Measurements from ENCODE around the gene MSANTD2. TPM values are rescaled to one million over a fixed set of nuclear protein-coding genes. Genes with fewer than 3 reads are reported as not detected.

The MSANTD2 gene
- total and polyA plus RNA-seq, 2 donors (not counting 1 experiment from before 2014, with no cell fraction given), result 11.1 to 26.8 TPM

GRCh38 chr11:124801636-124802312 is 1.6 kb upstream of the MSANTD2 start:
- H3K4me3 Mint-ChIP-seq, result peak overlapping the region; percentile 10
- H3K27ac Mint-ChIP-seq, result peak overlapping the region; percentile 57
- no peak overlapping the region for H2AFZ ChIP-seq (ENCODE audit: insufficient read depth, low read depth, low read length, poor library complexity, severe bottlenecking)
- H3K9ac ChIP-seq (ENCODE audit: low read length), result no peak overlapping the region
- no peak for DNase-seq
- POLR2A ChIA-PET, result interaction anchor here (1.4 kb wide), 1 partner anchor 74 kb away, joined by 3 read pairs; no protein-coding TSS in a partner anchor
- no peak overlapping the region for H3K4me3 ChIP-seq (ENCODE audit: control extremely low read depth in 1 of 5, extremely low read depth in 1 of 5, insufficient read depth in 1 of 5, low read depth in 2 of 5, low read length in 4 of 5)
- no peaks in the 10 kb centered on the region for H3K9me3 ChIP-seq (ENCODE audit: control extremely low read depth in 1 of 3, control insufficient read depth in 2 of 3, insufficient read depth in 1 of 3, low read length in 2 of 3)
- H3K27me3 ChIP-seq (replicated peaks in 1 of 4; ENCODE audit: control extremely low read depth in 1 of 4, control insufficient read depth in 3 of 4, insufficient read depth in 4 of 4, low read length in 3 of 4), result no peaks in the 10 kb centered on the region
- no peaks in the 10 kb centered on the region for H3K36me3 ChIP-seq (replicated peaks in 1 of 2; ENCODE audit: control extremely low read depth in 1 of 2, control insufficient read depth in 1 of 2, extremely low read depth in 1 of 2, insufficient read depth in 2 of 2, low read length in 1 of 2)
- H4K20me1 ChIP-seq (ENCODE audit: control insufficient read depth, insufficient read depth, low read length, poor library complexity, severe bottlenecking), result peaks cover 9% of the 10 kb centered on the region
- CTCF ChIA-PET, result interaction anchor here (1.0 to 12.5 kb wide), 8 partner anchors 11 to 157 kb away, joined by 3 to 177 read pairs (median 6); partner anchors contain the start of genes ESAM, SIAE and SPA17
- TF ChIP-seq EZH2 (IDR thresholded peaks at IDR 0.05; ENCODE audit: borderline replicate concordance, insufficient read depth, low read depth, low read length, poor library complexity, severe bottlenecking) (no peak), CTCF (IDR thresholded peaks at IDR 0.05) (no peak)
- H3K4me1 Mint-ChIP-seq, result peaks cover 20% of the 10 kb centered on the region
- H3K9me3 Mint-ChIP-seq (ENCODE audit: insufficient read depth), result no peaks in the 10 kb centered on the region
- no peak overlapping the region for H3K4me2 ChIP-seq (replicated peaks; ENCODE audit: low read depth, low read length, poor library complexity, severe bottlenecking)
- H3K4me1 ChIP-seq (ENCODE audit: control insufficient read depth in 2 of 2, insufficient read depth in 2 of 2, low read length in 2 of 2), result peaks cover 15 to 17% of the 10 kb centered on the region in 2 donors
- 78% methylated on average over 1 of the region's 8 CpGs for WGBS (ENCODE audit: insufficient coverage)
- peaks cover 26% of the 10 kb centered on the region for H3K79me2 ChIP-seq (ENCODE audit: control insufficient read depth, insufficient read depth, low read length)
- no peak for ATAC-seq (ENCODE audit: low read depth)
- H3K27ac ChIP-seq (ENCODE audit: low read length in 2 of 2), result no peak overlapping the region
- no peaks in the 10 kb centered on the region for H3K27me3 Mint-ChIP-seq
- intact Hi-C loops (cut with micrococcal nuclease), result loop anchor here (2.0 to 5.0 kb wide), 3 partner anchors 66 to 1087 kb away; partner anchors contain the start of genes ROBO3 and ZNF202

- ATAC-seq (ENCODE audit: low read depth) (no peak), DNase-seq (no peak)
- no peaks in the 10 kb centered on the region for H3K9me3 Mint-ChIP-seq (ENCODE audit: insufficient read depth)
- Histone ChIP-seq H3K9me3 (ENCODE audit: control extremely low read depth in 1 of 3, control insufficient read depth in 2 of 3, insufficient read depth in 1 of 3, low read length in 2 of 3) (no peaks in the 10 kb centered on the region), H3K79me2 (ENCODE audit: control insufficient read depth, insufficient read depth, low read length) (peaks cover 34% of the 10 kb centered on the region), H3K27ac (ENCODE audit: low read length in 2 of 2) (peak overlapping the region; percentile 96 to 99), H3K27me3 (replicated peaks in 1 of 4; ENCODE audit: control extremely low read depth in 1 of 4, control insufficient read depth in 3 of 4, insufficient read depth in 4 of 4, low read length in 3 of 4) (no peaks in the 10 kb centered on the region), H3K36me3 (replicated peaks in 1 of 2; ENCODE audit: control extremely low read depth in 1 of 2, control insufficient read depth in 1 of 2, extremely low read depth in 1 of 2, insufficient read depth in 2 of 2, low read length in 1 of 2) (no peaks in the 10 kb centered on the region), H3K4me2 (replicated peaks; ENCODE audit: low read depth, low read length, poor library complexity, severe bottlenecking) (peak overlapping the region; percentile 93), H2AFZ (ENCODE audit: insufficient read depth, low read depth, low read length, poor library complexity, severe bottlenecking) (peak overlapping the region; percentile 99), H3K4me3 (ENCODE audit: control extremely low read depth in 1 of 5, extremely low read depth in 1 of 5, insufficient read depth in 1 of 5, low read depth in 2 of 5, low read length in 4 of 5) (peak overlapping the region; percentile 57 to 95 (median 91)), H3K9ac (ENCODE audit: low read length) (peak overlapping the region; percentile 97), H4K20me1 (ENCODE audit: control insufficient read depth, insufficient read depth, low read length, poor library complexity, severe bottlenecking) (peaks cover 9% of the 10 kb centered on the region), H3K4me1 (ENCODE audit: control insufficient read depth in 2 of 2, insufficient read depth in 2 of 2, low read length in 2 of 2) (peaks cover 15 to 17% of the 10 kb centered on the region in 2 donors)
- POLR2A ChIA-PET, result interaction anchor here (1.1 to 1.4 kb wide), 3 partner anchors 38 to 75 kb away, joined by 3 to 4 read pairs (median 3); no protein-coding TSS in a partner anchor
- H3K27ac Mint-ChIP-seq, result peak overlapping the region; percentile 89
- TF ChIP-seq CTCF (IDR thresholded peaks at IDR 0.05), result no peak
- no peak for TF ChIP-seq EZH2 (IDR thresholded peaks at IDR 0.05; ENCODE audit: borderline replicate concordance, insufficient read depth, low read depth, low read length, poor library complexity, severe bottlenecking)
- no peaks in the 10 kb centered on the region for H3K27me3 Mint-ChIP-seq
- WGBS (ENCODE audit: insufficient coverage), result no CpG with 5 or more reads among the region's 8 CpGs
- CTCF ChIA-PET, result interaction anchor here (1.0 to 12.5 kb wide), 9 partner anchors 10 to 156 kb away, joined by 3 to 177 read pairs (median 4); partner anchors contain the start of genes ESAM, SIAE and SPA17
- peaks cover 20% of the 10 kb centered on the region for H3K4me1 Mint-ChIP-seq
- peak overlapping the region; percentile 88 for H3K4me3 Mint-ChIP-seq
- intact Hi-C loops (cut with micrococcal nuclease), result loop anchor here (2.0 to 5.0 kb wide), 3 partner anchors 66 to 1088 kb away; partner anchors contain the start of genes ROBO3 and ZNF202
Measured at GRCh38 chr11:124801014-124801413, 808 bp upstream of the MSANTD2 start.

All from B cell (primary cell).